OCI-LY3 (cell line): ENCODE measurements around the gene DDIT4.

ENCODE experiments used
- CTCF ChIP-seq: fragments of 200-600, 300-600 bp; sonication (generic); IDR thresholded peaks from 2 replicates; pipeline ENCODE4 v1.5.1; 2014; ENCODE audit warnings: antibody characterized with exemption, low read length, low read depth
- EZH2phosphoT487 ChIP-seq: fragments of 200-600 bp; shearing (Covaris generic); IDR thresholded peaks from 2 replicates; pipeline ENCODE4 v1.6.1; 2018; ENCODE audit warnings: antibody characterized with exemption, mixed run types, low read depth

- TF ChIP-seq CTCF (no peak), EZH2phosphoT487 (no peak)
Observed at GRCh38 chr10:72309290-72310240, 35.8 kb downstream of the DDIT4 start.
